H1 (cell line): Measurements from ENCODE around the gene ARHGEF12. TPM values are rescaled to one million over a fixed set of nuclear protein-coding genes. Genes with fewer than 3 reads are reported as not detected.

Source experiments
- EP300 ChIP-seq, 2 experiments: IDR thresholded peaks; 1 replicate in 1 of 2; 2 replicates in 1 of 2; pipeline ENCODE4 v1.6.1; 2011 to 2012; ENCODE audit warnings: low read depth in 2 of 2, low read length in 2 of 2, mild to moderate bottlenecking in 2 of 2, borderline replicate concordance in 1 of 2, inconsistent platforms in 1 of 2, moderate library complexity in 1 of 2
- RAD21 ChIP-seq, 2 experiments: IDR thresholded peaks in 1 of 2; conservative IDR thresholded peaks in 1 of 2; 2 replicates each; pipeline ENCODE4 v1.6.1; 2011; ENCODE audit warnings: low read depth in 2 of 2, low read length in 2 of 2, improper control_type of control experiment in 1 of 2, inconsistent platforms in 1 of 2, mild to moderate bottlenecking in 1 of 2, moderate library complexity in 1 of 2
- TEAD4 ChIP-seq: IDR thresholded peaks from 2 replicates; pipeline ENCODE4 v1.6.1; 2012; ENCODE audit warnings: low read depth, low read length, inconsistent platforms, mixed read lengths
- polyA plus RNA-seq, 7 experiments: library from polyadenylated mRNA; depleted of rRNA in 3 of 7; stranded (reverse) in 5 of 7; unstranded in 2 of 7; fragments of >200 nt in 5 of 7; fragments of 200-250 nt in 2 of 7; gene quantifications; 1 replicate in 5 of 7; 2 replicates in 1 of 7; 4 replicates in 1 of 7; pipeline versions ENCODE4 v1.2.1 to v1.2.3, GENCODE V29; 2011 to 2013; ENCODE audit warnings: missing spikeins in 2 of 7, mixed read lengths in 2 of 7
- total RNA-seq: library from RNA; stranded (reverse); fragmentation: NEBNext Ultra II Directional; extraction: Animal tissue kit (Norgen Biotek cat#: 25700); gene quantifications from 2 replicates; pipeline ENCODE4 v1.2.1, GENCODE V29; 2021

Gene ARHGEF12
- total and polyA plus RNA-seq, 2 of the 8 experiments (the other 6 are each of a cell fraction or from before 2014, with no cell fraction given): 5.1 to 33.7 TPM

- no peak for TF ChIP-seq EP300 (IDR thresholded peaks at IDR 0.05; ENCODE audit: borderline replicate concordance in 1 of 2, low read depth in 2 of 2, low read length in 2 of 2)
- no peak for TF ChIP-seq TEAD4
- no peak for TF ChIP-seq RAD21 (IDR thresholded peaks at IDR 0.05 in 1 of 2, conservative IDR thresholded peaks at IDR 0.05 in 1 of 2; ENCODE audit: low read depth in 2 of 2, low read length in 2 of 2)
Measured at GRCh38 chr11:120536091-120536796, 200.0 kb downstream of the ARHGEF12 start (continued).
